Measurements from ENCODE around the gene PC.

The PC gene

GRCh38 chr11:66870131-66870530 lies 88.1 kb downstream of the PC start:
- FAIRE-seq (no peak), DNase-seq (ENCODE audit: insufficient read length, low spot score) (no peak)

- FAIRE-seq (no peak), DNase-seq (ENCODE audit: insufficient read length, low spot score) (no peak)
Measured at GRCh38 chr11:66869567-66869870, 88.7 kb downstream of the PC start.

GRCh38 chr11:66868726-66869566 lies 89.2 kb downstream of the PC start:
- DNase-seq (ENCODE audit: insufficient read length, low spot score) (peak; percentile 94), FAIRE-seq (peak; percentile 99)

- DNase-seq (ENCODE audit: insufficient read length, low spot score), result no peak
- no peak for FAIRE-seq
Measured at GRCh38 chr11:66868082-66868725, 90.0 kb downstream of the PC start.

GRCh38 chr11:66867425-66868040 lies 90.7 kb downstream of the PC start:
- DNase-seq (ENCODE audit: insufficient read length, low spot score) (no peak), FAIRE-seq (no peak)

GRCh38 chr11:66866511-66866986 lies 91.6 kb downstream of the PC start:
- DNase-seq (ENCODE audit: insufficient read length, low spot score) (no peak), FAIRE-seq (peak; percentile 8)

GRCh38 chr11:66866007-66866406 lies 92.2 kb downstream of the PC start:
- DNase-seq (ENCODE audit: insufficient read length, low spot score), result no peak
- no peak for FAIRE-seq

- FAIRE-seq (no peak), DNase-seq (ENCODE audit: insufficient read length, low spot score) (no peak)
Measured at GRCh38 chr11:66864924-66865697, 93.1 kb downstream of the PC start.

GRCh38 chr11:66864172-66864901 lies 93.8 kb downstream of the PC start:
- no peak for FAIRE-seq

GRCh38 chr11:66863428-66864125 lies 94.6 kb downstream of the PC start:
- no peak for DNase-seq (ENCODE audit: insufficient read length, low spot score)
- FAIRE-seq, result no peak

More at GRCh38 chr11:66864172-66864901, 93.8 kb downstream of the PC start:
- DNase-seq (ENCODE audit: insufficient read length, low spot score), result no peak

GRCh38 chr11:66862559-66863037 lies 95.6 kb downstream of the PC start:
- FAIRE-seq, result no peak
- DNase-seq (ENCODE audit: insufficient read length, low spot score), result no peak

- FAIRE-seq, result no peak
- no peak for DNase-seq (ENCODE audit: insufficient read length, low spot score)
Measured at GRCh38 chr11:66861774-66862558, 96.2 kb downstream of the PC start.

GRCh38 chr11:66861038-66861773 lies 97.0 kb downstream of the PC start:
- no peak for FAIRE-seq
- no peak for DNase-seq (ENCODE audit: insufficient read length, low spot score)

- no peak for FAIRE-seq
- no peak for DNase-seq (ENCODE audit: insufficient read length, low spot score)
Measured at GRCh38 chr11:66860449-66860831, 97.7 kb downstream of the PC start.

- DNase-seq (ENCODE audit: insufficient read length, low spot score), result no peak
- no peak for FAIRE-seq
Measured at GRCh38 chr11:66859686-66860448, 98.3 kb downstream of the PC start.

- no peak for DNase-seq (ENCODE audit: insufficient read length, low spot score)
Measured at GRCh38 chr11:66858939-66859685, 99.1 kb downstream of the PC start.

More at GRCh38 chr11:66858939-66859685, 99.1 kb downstream of the PC start:
- no peak for FAIRE-seq
